ENCODE data around the gene MAT1A.
"Not testable (repeated sequence)": the region's sequence is repeated elsewhere in the genome, so short reads cannot be mapped to it uniquely, and the experiment has no call there.

The MAT1A gene

DNA sequence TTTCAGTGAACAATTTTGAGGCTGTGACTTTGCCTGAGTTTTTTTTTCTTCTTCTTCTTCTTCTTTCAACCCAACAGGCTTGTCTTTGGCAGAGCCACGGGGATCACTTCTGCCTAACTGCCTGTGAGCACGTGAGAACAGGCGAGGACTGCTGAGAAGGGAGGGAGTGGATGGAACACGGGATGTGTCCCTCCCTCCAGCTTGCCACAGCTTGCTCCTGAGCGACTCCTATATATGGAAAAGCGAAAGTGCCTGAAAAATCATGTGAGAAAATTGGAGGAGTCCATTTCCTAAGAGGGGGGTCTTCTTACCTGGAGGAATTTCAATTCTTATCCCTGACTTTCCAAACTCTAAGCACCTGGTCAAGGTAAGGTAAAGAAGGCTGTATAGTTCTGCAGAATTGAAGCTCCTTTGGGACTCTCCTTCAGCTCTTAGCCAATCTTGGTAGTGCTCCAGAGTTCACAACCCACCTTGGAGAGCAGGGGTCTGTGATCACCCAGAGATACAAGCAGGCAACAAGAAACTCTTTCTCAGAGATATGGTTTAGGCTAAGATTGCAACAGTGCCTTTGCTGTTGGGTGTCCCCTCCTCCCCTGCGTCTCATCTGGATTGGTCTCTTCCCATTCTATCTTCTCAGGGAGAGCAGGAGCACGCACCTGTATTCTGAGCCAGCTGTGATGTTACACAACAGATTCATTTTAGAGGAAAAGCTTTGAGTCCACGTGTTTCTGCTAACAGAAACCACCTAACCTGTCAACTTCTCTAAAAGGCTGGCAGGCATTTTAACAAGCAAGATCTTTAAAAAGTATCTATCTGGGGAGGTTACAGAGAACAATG is at the start of gene MAT1A:
MAT1A (minus strand) TSS at position 208 of the 837 bp plus-strand sequence. CDS start 235 bp downstream, outside the sequence.
- DNase-seq (ENCODE audit: low read depth in 2 of 2), result no peak

DNA sequence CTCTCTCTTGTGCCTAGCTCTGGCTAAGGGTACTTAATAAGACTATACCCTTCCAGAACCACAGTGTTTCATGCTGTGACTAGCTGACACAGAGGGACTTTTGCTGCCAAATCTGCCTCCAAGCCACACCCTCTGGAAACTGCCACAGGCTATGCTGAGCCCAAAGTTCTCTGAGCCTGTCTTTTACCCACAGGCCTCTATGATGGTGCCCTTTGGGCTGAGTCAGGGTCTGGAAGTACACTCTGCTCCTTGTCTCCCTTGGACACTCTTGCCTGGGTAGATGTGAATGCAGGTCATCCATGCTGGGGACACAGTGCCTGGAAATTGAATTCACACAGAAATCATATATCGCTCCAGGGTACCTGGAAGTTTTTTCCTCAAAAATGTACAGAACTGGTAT is 44.5 kb upstream of the MAT1A start:
- DNase-seq (ENCODE audit: low read depth in 2 of 2), result no peak

DNA sequence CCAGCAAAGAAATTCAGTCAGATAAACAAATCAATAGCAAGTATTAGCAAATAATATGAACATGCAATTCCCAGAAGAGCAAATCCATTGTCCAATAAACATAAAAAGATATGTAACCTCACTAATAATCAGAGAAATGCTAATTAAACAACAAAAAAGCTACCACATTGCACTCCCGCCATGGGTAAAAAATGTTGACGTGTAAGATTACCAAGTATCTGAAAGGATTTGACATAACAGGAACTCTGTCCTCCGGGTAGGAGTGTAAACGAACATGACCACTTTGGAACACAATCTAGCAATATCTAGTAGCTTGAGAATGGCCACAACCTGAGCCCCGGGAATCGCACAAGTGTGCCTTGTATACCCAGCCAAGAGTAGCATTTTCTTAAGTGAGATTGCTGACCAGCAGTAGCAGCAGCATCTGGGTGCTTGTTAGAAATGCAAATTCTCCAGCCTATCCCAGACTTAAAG is 35.5 kb upstream of the MAT1A start:
- DNase-seq (ENCODE audit: low read depth in 2 of 2), result no peak

DNA sequence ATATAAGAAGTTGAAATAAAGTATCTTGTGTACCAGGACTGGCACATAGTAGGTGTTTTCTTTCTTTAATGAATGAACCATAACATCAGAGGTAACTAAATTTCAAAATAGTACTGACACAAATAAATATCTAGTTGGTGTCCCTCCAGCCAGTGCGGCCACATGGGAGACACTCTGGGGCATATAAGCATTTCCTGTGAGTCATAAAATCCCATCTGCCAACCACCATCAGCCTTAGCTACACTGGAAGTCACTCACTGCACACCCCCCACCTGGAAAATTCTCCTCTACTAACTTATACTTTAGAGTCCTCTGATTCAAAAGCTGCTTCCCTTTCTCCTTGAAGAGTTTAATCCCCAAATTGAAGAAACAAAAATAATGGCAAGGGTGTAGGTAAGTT is 34.6 kb upstream of the MAT1A start:
- no peak for DNase-seq (ENCODE audit: low read depth in 2 of 2)

DNA sequence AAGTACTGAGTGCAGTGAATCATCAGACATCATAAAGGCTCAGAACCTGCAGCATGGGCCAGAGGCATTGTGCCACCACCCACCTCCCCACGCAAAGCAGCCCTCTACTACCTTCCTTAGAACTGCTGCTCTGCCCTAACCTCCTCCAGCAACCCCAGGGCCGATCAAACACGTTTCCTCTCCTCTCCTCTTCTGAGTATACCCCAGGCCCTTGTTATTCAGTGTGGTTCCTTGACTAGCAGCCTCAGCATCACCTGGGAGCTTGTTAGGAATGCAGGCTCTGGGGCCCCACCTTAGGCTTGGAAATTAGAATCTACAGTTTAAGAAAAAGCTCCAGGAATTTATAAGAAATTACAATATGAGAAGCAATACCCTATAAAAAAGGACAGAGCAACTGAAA is 33.9 kb upstream of the MAT1A start:
- DNase-seq (ENCODE audit: low read depth in 2 of 2), result no peak

DNA sequence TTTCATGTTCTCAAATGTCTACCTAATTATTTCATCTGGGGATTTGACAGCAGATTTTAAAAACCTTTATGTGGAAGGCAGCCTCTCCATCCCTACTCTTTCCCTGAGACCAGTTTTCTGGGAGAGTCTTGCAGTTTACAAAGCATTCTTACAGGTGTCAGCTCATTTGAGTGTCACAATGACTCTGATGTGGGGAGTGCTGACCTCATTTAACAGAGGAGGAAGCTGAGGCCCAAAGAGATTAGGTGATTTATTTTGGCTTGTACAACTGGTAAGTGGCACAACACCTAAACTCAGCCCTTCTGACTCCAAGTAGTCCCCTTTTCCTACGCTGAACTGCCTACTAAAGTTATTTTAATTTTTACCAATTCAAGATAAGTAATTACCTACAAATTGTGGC is 33.3 kb upstream of the MAT1A start:
- DNase-seq (ENCODE audit: low read depth in 2 of 2), result no peak

DNA sequence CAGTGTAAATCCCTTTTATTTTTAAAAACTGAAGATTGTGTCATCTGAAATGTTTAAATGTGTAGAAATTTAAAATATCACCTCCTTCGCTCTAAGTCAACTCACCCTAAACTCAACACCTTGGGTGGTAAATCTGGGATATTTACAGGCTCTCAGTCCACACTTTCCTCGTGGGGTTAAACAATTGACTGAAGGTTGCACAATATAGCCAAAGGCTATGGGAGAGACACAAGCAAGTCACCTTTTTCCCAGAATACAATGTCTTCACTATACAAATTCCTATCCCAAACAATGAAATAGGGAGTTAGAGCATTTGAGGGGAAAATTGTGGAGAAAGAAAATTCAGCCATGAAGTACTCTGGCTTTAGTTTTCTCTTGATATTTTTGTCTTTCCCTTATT is 32.7 kb upstream of the MAT1A start:
- no peak for DNase-seq (ENCODE audit: low read depth in 2 of 2)

DNA sequence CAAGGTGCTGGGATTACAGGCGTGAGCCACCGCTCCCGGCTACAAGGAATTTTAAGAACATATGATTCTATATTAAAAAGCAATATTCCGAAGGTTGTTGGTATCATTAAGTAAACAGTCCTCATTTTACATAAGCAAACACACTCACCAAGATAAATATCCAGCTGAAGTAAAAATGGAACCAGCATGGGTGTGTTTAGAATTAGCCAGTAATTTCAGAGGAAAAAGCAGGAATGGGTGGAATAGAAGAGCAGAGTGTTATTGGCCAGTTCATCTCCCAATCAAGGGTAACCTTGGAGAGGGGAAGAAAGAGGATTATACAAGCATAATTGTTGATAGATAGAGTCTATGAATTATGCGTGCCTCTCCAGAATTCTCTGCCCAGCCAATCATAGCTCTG is 31.7 kb upstream of the MAT1A start:
- DNase-seq (ENCODE audit: low read depth in 2 of 2), result no peak

DNA sequence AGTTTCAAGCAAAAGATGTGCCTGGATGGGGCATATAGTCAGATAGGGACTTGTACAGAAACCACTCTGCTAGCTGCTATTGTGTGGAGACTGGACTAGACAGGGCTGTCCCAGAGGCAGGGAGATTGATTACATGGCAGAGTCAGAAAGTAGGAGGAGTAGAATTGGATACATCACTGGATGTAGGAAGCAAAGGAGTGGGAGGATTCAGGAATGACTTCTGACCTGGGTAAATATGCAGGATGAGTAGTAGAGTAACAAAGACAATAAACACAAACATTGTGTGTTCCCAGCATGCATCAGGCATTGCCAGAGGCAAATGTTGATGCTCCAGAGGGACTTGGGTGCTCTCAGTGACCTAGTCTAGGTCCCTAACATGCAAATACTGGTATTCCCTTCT is 30.9 kb upstream of the MAT1A start:
- DNase-seq (ENCODE audit: low read depth in 2 of 2), result no peak

DNA sequence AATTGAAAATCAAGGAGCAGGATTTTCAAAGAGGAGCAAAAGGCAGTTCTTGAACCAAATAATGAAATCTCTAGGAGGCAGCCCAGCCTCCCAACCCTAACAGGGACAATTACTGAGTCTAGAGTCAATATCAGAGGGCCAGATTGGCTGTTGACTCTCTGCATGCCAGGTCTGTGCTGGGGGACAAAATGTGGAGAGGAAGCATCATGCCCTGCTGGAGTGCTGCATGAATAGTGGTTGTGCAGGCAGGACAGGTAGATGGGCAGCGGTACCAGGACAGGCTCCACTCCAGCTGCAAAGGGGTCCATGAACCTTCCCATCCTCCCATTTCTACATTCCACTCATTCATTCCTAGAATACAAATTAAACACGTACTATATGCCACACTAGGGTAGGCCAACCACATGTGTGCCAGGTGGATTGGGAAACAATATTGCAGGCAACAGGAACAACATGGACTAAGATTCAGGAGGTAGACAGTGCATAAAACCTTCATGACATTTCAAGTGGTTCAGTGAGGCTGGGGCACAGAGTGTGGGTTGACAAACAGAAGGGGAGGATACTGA is 30.4 kb upstream of the MAT1A start:
- DNase-seq (ENCODE audit: low read depth in 2 of 2), result no peak

DNA sequence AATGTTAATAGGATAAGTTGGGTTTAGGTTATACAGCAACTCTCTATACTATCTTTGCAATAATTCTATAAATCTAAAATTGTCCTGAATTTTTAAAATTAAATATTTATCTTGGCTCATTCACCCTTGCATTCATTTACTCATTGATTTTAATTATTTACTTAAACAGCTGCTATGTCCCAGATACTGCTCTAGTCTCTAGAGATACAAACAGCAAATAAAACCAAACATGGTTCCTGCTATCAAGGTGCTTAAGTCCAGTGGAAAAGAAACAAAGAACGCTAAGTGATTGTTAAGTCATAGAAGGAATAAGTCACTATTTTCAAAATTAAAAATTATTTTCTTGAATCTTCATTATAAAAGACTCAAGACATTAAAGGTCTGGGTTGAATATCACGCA is 29.9 kb upstream of the MAT1A start:
- no peak for DNase-seq (ENCODE audit: low read depth in 2 of 2)

DNA sequence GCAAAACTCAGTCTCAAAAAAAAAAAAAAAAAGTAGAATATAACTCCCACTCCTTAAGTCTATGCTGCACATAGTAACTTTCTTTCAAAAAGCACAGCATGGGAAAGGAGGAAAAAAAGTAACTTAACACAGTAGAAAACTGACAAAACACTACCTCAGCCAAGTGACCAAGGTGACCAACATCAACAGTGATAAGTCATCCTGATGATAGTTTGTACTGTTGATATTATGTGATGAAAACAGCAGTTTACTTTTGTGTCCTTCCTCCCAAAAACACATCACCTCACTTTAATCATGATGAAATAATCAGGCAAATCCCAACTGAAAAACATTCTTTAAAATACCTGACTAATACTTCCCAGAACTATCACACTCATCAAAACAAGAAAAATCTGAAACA is 29.3 kb upstream of the MAT1A start:
- no peak for DNase-seq (ENCODE audit: low read depth in 2 of 2)

DNA sequence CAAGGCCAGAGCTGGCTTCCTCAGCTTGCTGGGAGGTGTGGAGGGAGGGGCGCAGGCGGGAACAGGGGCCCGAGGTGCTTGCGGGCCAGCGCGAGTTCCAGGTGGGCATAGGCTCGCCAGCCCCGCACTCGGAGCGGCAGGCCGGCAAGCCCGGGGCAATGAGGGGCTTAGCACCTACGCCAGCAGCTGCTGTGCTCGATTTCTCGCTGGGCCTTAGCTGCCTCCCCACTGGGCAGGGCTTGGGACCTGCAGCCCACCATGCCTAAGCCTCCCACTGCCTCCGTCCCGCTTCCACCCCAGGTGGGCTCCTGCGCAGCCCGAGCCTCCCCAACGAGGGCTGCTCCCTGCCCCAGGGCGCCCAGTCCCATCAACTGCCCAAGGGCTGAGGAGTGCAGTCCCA is 25.9 kb upstream of the MAT1A start:
- no peak for DNase-seq (ENCODE audit: low read depth in 2 of 2)

DNA sequence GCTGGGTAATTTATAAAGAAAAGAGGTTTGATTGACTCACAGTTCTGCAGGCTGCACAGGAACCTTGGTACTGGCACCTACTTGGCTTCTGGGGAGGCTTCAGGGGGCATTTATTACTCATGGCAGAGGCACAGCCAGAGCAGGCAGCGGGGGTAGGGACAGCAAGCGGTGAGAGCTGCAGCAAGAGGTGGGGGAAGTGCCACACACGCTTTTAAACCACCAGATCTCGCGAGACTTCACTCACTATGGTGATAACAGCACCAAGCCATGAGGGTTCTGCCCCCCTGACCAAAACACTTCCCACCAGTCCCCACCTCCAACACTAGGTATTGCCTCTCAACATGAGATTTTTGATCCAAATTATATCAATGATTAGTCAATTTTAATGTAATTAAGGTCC is 24.1 kb upstream of the MAT1A start:
- no peak for DNase-seq (ENCODE audit: low read depth in 2 of 2)

DNA sequence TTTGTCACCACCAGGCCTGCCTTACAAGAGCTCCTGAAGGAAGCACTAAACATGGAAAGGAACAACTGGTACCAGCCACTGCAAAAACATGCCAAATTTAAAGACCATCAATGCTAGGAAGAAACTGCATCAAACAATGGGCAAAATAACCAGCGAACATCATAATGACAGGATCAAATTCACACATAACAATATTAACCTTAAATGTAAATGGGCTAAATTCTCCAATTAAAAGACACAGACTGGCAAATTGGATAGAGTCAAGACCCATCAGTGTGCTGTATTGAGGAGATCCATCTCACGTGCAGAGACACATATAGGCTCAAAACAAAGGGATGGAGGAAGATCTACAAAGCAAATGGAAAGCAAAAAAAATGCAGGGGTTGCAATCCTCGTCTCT is 16.5 kb upstream of the MAT1A start:
- DNase-seq (ENCODE audit: low read depth in 2 of 2), result not testable (repeated sequence)

DNA sequence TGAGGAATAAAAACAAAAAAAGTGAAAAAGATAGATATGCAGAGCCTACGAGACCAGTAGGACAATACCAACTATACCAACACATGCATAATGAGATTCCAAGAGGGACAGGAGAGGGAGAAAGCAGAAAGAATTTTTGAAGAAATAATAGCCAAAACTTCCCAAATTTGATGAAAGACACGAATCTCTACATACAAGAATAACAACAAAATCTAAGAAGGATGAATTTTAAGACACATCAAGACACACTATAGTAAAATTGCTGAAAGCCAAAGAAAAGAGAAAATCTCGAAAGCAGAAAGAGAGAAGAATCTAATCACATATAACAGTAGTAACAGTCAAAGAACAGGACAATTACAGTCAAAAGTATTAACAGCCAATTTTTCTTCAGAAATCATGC is 7.5 kb upstream of the MAT1A start:
- DNase-seq (ENCODE audit: low read depth in 2 of 2), result no peak

DNA sequence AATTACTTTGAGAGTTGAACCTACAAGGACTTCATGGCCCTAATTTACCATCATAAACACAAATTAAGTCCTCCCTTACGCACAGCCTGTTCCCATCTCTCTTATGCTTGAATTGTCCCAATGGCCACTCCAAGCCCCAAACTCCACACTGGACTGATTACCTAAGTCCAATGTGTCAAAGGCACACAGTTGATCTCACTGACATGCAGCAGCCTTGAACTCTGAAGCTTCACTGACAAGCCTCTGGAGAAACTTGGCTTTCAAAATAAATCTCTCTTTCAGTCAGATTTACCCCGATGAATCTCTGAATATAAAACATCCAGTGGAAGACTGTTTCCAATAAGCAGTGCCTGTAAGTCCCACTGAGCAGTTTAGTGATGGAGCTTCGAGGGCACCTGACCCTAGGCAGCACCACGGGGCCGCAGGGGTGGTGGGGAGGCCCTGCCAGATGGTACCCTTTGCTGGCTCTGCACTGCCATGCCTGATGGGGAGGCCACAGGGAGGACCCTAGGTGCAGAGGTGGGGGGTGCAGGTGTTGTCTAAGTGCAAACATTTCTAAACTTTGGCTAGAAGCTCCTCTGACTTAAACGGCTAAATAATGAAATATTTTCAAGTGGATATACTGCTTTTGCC is 3.3 kb upstream of the MAT1A start:
- DNase-seq (ENCODE audit: low read depth in 2 of 2), result no peak

DNA sequence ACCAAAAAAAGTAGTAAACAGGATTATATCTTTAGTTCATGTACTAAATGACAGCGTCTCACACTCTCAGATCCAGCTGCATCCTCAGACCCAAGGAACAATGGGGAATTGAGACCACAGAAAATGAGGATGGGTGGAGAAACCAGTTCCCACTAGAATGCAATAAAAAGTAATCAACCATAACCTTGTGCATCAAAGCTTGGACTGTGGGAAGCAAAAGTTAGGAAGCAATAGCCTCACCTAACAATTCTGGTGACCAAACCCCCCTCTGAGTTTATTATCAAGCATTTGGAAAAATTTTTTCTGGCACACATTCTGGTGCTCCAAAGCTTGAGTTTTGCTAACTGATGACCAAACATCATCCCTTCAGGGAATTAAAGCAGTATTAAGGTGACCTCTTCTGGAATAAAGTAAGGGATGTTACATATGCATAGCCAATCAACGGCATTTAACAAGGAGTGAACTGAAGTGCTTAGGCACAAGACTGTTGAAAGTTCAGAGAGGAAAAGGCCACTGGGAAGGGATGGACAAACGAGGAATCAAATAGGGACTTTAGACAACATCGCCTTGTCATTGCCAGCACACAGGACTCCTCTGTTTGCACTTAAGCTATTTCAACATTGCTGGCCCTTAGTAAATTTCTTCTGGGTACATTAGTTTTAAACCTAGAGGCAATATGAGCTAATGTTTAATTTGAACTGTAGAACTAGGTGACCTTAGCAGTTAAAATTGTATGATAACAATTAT is 1.2 kb upstream of the MAT1A start:
- no peak for DNase-seq (ENCODE audit: low read depth in 2 of 2)

DNA sequence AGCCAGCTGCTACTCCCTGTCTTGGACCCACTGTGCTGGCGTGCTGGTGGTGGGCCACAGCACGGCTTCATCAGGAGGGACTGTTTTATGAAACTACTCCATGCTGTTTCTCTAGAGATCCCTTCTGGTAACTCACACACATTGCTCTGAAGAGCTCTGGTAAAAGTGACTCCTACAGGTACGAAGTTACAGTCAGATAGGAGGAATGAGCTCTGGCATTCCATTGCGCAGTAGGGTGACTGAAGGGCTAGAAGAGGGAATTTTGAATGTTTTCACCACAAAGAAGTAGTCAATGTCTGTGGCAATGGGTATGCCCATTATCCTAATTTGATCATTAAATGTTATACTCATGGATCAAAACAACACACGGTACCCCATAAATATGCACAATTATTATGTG is 609 bp downstream of the MAT1A start:
- no peak for DNase-seq (ENCODE audit: low read depth in 2 of 2)

DNA sequence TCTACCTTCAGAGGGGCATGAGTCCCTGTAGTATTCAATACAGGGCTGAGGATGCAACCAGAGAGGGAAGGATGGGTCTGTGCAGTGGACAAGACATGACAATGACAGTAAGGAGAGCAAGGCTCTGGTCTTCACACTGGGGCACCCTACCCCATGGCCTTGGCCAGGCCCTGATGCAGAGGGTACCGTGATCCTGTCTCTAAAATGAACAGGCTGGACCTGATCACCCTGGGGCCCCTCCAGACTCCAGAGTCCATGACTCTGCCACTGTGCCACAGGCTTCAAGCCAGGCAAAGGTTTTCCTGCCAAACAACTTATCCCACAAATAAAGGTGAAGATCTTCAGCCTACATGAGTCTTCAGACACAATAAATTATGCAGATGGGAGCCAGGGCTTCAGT is 4.9 kb downstream of the MAT1A start:
- DNase-seq (ENCODE audit: low read depth in 2 of 2), result no peak

DNA sequence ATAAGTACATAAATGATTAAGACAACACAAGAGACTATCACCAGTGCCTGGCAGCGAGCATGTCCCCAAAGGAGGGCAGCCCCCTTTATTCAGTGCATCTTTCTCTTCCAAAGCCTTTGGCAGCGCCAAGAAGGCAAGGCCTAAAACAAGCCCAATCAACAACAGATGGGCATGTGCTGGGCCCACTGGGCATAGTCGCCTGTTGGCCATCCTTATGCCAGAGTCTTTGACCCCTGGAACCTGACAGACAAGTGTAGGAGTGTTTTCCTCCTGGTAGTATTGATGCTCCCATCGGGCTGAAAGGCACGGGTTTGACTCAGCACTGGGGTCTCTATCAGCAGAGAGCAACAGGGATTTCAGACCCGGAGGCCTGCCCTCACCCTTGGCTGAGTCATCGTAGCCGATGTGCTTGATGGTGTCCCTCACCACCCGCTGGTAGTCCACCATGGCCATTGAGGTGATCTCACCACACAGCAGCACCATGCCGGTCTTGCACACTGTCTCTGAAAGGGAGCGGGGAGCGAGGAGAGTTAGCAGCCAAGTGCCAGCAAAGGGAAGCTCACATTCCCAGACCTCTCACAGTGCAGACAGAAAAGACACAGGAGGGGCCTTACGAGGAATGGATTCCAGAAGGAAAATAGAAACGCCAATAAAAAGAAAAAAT is 5.8 kb downstream of the MAT1A start:
- no peak for DNase-seq (ENCODE audit: low read depth in 2 of 2)

DNA sequence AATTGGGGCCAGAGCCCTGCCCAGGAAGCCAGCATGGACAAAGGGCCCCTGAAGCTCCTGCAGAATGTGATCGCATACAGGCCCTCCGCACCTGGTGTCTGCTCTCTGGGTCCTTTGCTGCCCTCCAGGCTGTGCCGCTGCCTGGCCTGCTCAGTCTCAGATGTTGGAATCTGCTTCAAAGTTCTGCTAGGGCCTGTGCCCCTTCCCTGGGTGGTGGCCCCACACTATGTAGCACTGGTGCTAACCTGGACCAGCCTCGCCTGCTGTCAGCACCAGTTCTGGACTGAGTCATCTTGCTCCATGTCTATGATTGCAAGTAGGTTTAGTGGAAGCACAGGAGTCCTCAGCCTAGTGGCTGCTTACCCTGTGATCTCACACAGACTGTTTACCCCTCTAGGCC is 6.3 kb downstream of the MAT1A start:
- DNase-seq (ENCODE audit: low read depth in 2 of 2), result no peak

Data from stimulated activated CD8-positive, alpha-beta memory T cell treated with anti-CD3 and anti-CD28 coated beads, Interleukin-2, amount 100 ng/mL, for 48 hours (primary cell).